ENCODE data around the gene SOD3.
A peak's percentile ranks its signal among the peaks of the same experiment; 100 is the strongest.

Gene SOD3

GRCh38 chr4:24794916-24795665 lies at the start of gene SOD3:
TSS of gene SOD3 (plus strand) at chr4:24795573. CDS start at chr4:24799522, 3,949 bp downstream.
- DNase-seq (ENCODE audit: low read depth in 2 of 2) = no peak

GRCh38 chr4:24747234-24747975 lies 48.0 kb upstream of the SOD3 start:
- DNase-seq (ENCODE audit: low read depth in 2 of 2) = no peak

GRCh38 chr4:24748023-24748422 lies 47.4 kb upstream of the SOD3 start:
- DNase-seq (ENCODE audit: low read depth in 2 of 2) = no peak

- DNase-seq (ENCODE audit: low read depth in 2 of 2) = no peak
Measured at GRCh38 chr4:24748758-24749350, 46.5 kb upstream of the SOD3 start.

GRCh38 chr4:24750106-24750505 lies 45.3 kb upstream of the SOD3 start:
- no peak for DNase-seq (ENCODE audit: low read depth in 2 of 2)

- DNase-seq (ENCODE audit: low read depth in 2 of 2) = no peak
Measured at GRCh38 chr4:24751926-24752539, 43.3 kb upstream of the SOD3 start.

GRCh38 chr4:24753519-24753918 lies 41.9 kb upstream of the SOD3 start:
- no peak for DNase-seq (ENCODE audit: low read depth in 2 of 2)

GRCh38 chr4:24754571-24754970 lies 40.8 kb upstream of the SOD3 start:
- DNase-seq (ENCODE audit: low read depth in 2 of 2) = no peak

- no peak for DNase-seq (ENCODE audit: low read depth in 2 of 2)
Measured at GRCh38 chr4:24763631-24764297, 31.6 kb upstream of the SOD3 start.

- no peak for DNase-seq (ENCODE audit: low read depth in 2 of 2)
Measured at GRCh38 chr4:24764345-24764744, 31.0 kb upstream of the SOD3 start.

- no peak for DNase-seq (ENCODE audit: low read depth in 2 of 2)
Measured at GRCh38 chr4:24765376-24765988, 29.9 kb upstream of the SOD3 start.

- no peak for DNase-seq (ENCODE audit: low read depth in 2 of 2)
Measured at GRCh38 chr4:24768006-24768405, 27.4 kb upstream of the SOD3 start.

- no peak for DNase-seq (ENCODE audit: low read depth in 2 of 2)
Measured at GRCh38 chr4:24768604-24769003, 26.8 kb upstream of the SOD3 start.

- no peak for DNase-seq (ENCODE audit: low read depth in 2 of 2)
Measured at GRCh38 chr4:24769571-24769970, 25.8 kb upstream of the SOD3 start.

GRCh38 chr4:24770032-24770584 lies 25.3 kb upstream of the SOD3 start:
- peak in 1 of 2 donors; percentile 0 for DNase-seq (ENCODE audit: low read depth in 2 of 2)

- DNase-seq (ENCODE audit: low read depth in 2 of 2) = no peak
Measured at GRCh38 chr4:24770667-24771066, 24.7 kb upstream of the SOD3 start.

- no peak for DNase-seq (ENCODE audit: low read depth in 2 of 2)
Measured at GRCh38 chr4:24771241-24771640, 24.1 kb upstream of the SOD3 start.

GRCh38 chr4:24772061-24772705 lies 23.2 kb upstream of the SOD3 start:
- no peak for DNase-seq (ENCODE audit: low read depth in 2 of 2)

GRCh38 chr4:24772952-24773351 lies 22.4 kb upstream of the SOD3 start:
- DNase-seq (ENCODE audit: low read depth in 2 of 2) = no peak

GRCh38 chr4:24774452-24774851 lies 20.9 kb upstream of the SOD3 start:
- DNase-seq (ENCODE audit: low read depth in 2 of 2) = no peak
